Activated CD4-positive, alpha-beta T cell treated with anti-CD3 and anti-CD28 coated beads for 24 hours (primary cell): ENCODE results near the gene POC1B.
"Not testable (repeated sequence)": the region's sequence is repeated elsewhere in the genome, so short reads cannot be mapped to it uniquely, and the experiment has no call there.

Experiments used
- DNase-seq, 2 donors: peaks; one replicate each; pipeline ENCODE4 v3.0.0-alpha.2; 2020; ENCODE audit warnings: low read depth in 2 of 2

The POC1B gene

DNA sequence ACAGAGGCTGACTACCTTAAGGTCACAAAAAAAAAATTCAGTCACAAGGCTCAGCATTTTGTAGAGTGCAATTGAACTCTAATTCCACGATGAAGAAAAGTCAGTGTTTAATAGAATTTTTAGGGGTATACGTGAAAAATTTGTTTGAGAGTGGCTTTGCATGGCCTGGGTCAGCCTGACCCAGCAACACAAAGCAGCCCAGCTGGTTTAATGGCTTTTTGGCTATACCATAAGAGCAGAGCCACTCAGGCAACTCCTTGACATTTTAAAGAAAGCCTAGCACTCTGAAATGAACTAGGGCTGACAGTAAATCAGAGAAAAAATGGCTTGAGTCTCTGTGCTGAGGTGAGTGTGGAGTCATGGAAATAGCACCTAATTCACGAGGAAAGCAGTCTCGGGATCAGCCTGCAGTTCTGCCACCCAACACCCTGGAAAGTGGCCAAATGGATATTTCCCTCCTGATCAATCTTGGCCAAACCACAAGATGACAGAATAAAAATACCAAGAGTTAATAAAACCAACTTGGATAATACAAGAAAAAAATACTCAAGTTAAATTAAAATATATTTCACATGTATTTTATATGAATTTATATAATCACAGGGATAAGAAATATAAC lies 60.8 kb downstream of the POC1B start:
- no peak for DNase-seq

GRCh38 chr12:89461649-89462612 lies 63.9 kb downstream of the POC1B start:
- no peak for DNase-seq

GRCh38 chr12:89461190-89461589 lies 64.7 kb downstream of the POC1B start:
- DNase-seq: no peak

- DNase-seq: not testable (repeated sequence)
Observed at GRCh38 chr12:89459279-89459678, 66.6 kb downstream of the POC1B start.

GRCh38 chr12:89456565-89456964 lies 69.3 kb downstream of the POC1B start:
- DNase-seq: no peak

DNA sequence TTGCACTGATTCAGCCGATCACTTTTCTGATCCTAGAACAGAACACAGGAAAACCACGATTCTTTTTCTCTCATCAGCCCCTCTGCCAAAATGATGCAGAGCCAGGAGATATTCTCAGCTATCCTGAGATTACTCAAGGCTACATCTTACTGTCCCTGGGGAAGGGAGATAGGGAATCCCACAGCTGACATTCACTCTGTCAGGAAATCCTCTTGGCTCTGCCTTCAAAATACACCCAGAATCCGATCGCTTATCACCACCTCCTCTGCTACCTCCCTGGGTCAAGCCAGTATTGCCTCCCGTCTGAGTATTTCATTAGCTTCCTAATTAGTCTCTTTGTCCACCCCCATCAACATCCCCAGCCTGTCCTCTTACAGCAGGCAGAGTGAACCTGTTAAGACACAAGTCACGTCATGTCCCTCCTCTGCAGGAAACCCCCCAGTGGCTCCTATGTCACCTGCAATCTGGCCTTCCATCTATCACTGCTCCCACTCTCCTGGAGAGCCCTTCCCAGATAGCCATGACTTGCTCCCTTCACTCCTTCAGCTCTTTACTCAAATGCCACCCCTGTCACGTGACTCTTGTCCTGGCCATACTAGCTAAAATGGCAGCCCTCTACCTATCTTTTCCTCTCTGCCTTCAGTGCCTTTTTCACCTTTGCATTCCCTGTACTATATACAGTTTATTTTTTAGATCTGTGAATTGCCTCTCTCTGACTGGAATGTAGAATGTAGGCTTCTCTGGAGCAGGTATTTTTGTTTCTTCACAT lies 71.6 kb downstream of the POC1B start:
- no peak for DNase-seq

DNA sequence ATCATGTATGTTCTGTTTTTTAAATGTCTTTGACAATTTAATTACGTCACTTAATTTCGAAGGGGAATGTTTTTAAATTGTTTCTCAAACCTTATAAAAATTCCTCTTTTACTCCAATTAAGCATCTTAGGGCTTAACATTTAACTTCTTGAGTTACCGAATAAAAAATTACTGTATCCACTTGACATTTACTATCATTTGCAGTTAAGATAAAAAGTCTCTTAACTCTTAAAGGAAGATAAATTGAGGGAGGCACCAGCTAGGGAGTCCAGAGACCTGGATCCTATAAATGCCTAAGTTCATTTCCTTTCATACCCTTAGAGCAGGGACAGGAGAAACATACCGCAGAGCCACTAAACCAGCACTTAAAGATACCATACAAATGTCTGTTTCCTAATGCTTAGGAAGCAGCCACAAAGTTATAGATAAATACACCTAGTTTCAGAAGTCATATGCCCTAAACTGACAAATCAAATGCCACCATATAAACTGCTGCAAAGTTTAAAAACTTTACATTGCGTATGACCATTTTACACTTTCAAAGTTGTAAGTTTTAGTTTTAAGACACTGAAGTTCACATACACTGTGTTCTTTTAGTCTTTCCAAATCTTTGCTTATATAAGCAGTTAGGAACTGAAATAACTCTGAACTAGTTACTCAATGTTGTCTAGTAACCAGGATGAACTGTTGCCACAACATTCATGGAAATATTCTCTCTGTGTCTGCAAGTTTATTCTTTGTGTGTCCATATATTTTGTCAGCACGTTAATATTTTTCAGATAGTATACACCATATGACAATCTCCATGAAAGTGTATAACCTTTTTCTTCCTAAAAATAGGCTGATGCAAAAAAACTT lies 72.5 kb downstream of the POC1B start:
- DNase-seq: no peak

GRCh38 chr12:89451841-89452251 lies 74.0 kb downstream of the POC1B start:
- no peak for DNase-seq

DNA sequence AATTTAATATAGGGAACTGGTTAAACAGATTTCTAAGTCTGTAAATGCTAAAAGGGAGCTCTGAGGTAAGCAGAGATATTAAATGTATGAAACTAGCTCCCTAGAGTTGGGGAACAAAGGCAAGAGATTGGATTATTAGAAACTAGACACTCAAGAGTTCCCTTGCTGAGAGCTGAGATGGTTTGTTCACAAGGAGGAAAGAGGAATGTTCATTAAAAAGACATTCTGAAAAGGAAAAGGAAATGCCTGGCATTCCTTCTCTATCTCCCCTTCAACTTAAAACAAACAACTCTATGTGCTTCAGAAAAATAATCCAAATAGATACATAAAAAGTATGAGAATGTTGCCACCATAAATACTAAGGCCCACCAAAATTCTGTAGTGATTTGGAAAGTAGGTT lies 74.9 kb downstream of the POC1B start:
- no peak for DNase-seq

DNA sequence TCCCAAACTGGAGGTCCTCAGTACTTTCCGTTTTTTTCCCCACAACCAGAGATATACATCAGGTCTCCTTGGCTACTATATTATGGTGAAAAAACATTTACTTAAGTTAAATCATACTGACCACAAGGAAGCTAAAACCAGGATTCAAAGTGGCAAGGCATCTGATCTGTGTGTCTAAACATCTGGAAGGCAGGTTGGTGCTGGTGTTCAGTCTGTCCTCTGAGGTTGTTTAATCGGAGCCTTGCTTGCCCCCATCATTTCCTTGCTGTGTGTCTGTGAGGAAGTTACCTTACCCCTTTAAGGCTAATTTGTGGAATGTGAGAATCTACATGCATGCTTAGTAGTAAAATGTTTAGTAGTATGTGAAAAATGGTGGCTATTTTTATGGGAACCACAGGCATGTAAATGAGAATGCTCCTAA lies 76.9 kb downstream of the POC1B start:
- no peak for DNase-seq

- no peak for DNase-seq
Observed at GRCh38 chr12:89448526-89448925, 77.3 kb downstream of the POC1B start.

- DNase-seq: no peak
Observed at GRCh38 chr12:89439941-89440340, 85.9 kb downstream of the POC1B start.

DNA sequence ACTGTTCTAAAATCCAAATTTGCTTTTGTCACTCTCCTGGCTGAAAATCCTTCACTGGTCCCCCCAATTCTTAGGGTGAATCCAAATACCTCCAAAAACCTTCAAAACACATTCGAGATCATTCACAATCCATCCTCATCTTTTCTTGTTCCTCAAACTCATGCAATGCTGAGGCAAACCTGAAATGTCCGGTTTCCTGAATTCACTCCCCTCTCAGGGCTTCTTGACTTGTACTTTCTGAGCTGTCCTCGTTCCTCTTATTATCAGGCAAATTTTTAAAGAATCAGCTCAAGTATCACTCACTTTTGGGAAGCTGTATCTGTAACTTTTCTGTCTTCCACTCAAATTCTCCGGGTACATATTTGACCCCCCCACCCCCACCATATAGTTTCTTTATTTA lies 88.6 kb downstream of the POC1B start:
- no peak for DNase-seq

DNA sequence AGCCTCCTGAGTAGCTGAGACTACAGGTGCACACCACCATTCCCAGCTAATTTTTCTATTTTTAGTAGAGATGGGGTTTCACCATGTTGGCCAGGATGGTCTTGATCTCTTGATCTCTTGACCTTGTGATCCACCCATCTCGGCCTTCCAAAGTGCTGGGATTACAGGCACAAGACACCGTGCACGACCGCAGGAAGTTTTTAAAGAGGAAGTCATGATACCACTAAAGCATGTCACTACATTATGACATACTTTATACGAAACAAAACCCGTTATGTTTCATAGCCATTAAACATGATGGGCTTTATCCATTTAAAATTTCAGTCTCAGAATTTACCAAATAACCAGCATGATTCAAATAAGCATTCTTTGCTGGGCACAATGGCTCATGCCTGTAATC lies 89.8 kb downstream of the POC1B start:
- DNase-seq: no peak

GRCh38 chr12:89433634-89434033 lies 92.2 kb downstream of the POC1B start:
- no peak for DNase-seq

GRCh38 chr12:89432396-89432795 lies 93.5 kb downstream of the POC1B start:
- DNase-seq: no peak

DNA sequence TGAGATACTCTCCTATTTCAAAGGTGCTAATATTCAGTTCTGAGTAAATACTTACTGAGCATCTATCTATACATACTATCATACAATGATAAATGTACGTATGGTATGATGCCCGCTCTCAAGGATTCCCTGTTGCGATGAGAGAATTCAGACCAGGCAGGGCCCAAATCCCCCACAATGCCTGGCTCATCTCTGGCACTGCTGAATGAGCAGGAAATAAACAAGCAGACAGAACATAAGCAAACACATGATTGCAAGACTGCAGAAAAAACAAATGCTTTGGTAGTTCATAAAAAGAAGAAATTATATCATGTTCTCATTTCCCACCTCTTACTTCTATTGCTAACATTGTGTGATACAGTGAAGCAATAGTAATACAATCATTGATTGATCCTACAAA lies 96.3 kb downstream of the POC1B start:
- no peak for DNase-seq

DNA sequence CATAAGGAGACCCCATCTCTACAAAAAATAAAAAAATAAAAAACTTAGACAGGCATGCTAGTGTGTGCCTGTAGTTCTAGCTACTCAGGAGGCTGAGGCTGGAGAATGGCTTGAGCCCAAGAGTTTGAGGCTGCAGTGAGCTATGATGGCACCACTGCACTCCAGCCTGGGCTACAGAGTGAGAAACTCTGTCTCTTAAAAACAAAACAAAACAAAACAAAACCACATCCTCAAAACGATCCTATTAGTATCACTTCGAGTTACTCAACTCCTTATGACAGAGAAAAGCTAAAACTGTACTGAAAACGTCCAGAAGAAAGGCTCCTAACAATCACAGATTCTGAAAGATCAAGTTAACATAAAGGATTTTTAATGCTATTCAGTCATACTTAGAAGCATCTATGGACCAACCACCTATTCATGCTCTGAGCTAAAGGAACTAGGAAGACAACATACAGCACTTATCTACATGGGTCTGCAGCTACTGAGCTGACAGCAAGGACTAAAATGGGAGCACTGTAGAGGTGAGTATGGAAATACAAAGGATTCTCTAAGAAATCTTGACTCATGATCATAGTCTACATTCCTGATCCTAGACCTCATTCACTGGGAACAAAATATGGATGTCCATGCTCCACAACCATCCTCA lies 98.2 kb downstream of the POC1B start:
- DNase-seq: no peak

- DNase-seq: no peak
Observed at GRCh38 chr12:89424846-89425245, 101.0 kb downstream of the POC1B start.

DNA sequence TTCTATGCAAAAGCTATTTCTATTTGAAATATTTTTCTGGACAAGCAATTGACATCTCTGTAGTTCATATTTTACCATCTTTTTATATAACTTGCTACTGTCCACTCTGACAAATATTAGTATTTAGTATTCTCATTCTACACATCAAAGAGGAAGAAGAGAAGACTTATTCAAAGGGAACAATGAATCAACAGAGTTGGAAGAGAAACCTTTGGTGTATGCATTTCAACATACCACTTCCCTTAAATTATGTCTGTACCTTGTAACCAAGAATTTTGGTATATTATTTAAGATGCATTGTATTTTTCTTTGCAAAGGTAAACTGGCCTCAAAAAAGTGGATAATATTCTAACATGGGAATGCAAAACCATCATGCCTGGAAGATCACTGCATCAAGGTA lies 101.5 kb downstream of the POC1B start:
- DNase-seq: no peak
